GM19463 (cell line): ENCODE data around the gene SFXN1.
A peak's percentile ranks its signal among the peaks of the same experiment; 100 is the strongest.
"Not testable (repeated sequence)": the region's sequence is repeated elsewhere in the genome, so short reads cannot be mapped to it uniquely, and the experiment has no call there.

Source experiments
- ATAC-seq: cut with Tn5 transposase; IDR thresholded peaks from one replicate; pipeline ENCODE4 v1.9.1; 2021; ENCODE audit warnings: mild to moderate bottlenecking, moderate library complexity; ENCODE audit not compliant: unreplicated experiment

The SFXN1 gene

GRCh38 chr5:175478384-175479124 is at the start of gene SFXN1:
SFXN1 (plus strand) TSS chr5:175478560; CDS start chr5:175492104, 13,544 bp downstream.
- peak; percentile 84 for ATAC-seq

- ATAC-seq, result no peak
These were observed 43.6 kb upstream of the SFXN1 start for GRCh38 chr5:175434800-175435199.

GRCh38 chr5:175436359-175436758 is 42.0 kb upstream of the SFXN1 start:
- ATAC-seq, result no peak

- no peak for ATAC-seq
These were observed 40.0 kb upstream of the SFXN1 start for GRCh38 chr5:175438234-175438857.

- no peak for ATAC-seq
These were observed 34.8 kb upstream of the SFXN1 start for GRCh38 chr5:175443514-175444059.

GRCh38 chr5:175444060-175444904 is 34.1 kb upstream of the SFXN1 start, which contains the start of gene DRD1:
DRD1 (minus strand) TSS chr5:175444182; CDS start chr5:175443099, 1,083 bp downstream.
- no peak for ATAC-seq

GRCh38 chr5:175444905-175445456 is 33.4 kb upstream of the SFXN1 start:
- ATAC-seq, result no peak

GRCh38 chr5:175446378-175446777 is 32.0 kb upstream of the SFXN1 start:
- not testable (repeated sequence) for ATAC-seq

GRCh38 chr5:175447571-175447970 is 30.8 kb upstream of the SFXN1 start:
- no peak for ATAC-seq

- ATAC-seq, result no peak
These were observed 30.1 kb upstream of the SFXN1 start for GRCh38 chr5:175448276-175448675.

- ATAC-seq, result no peak
These were observed 26.2 kb upstream of the SFXN1 start for GRCh38 chr5:175452166-175452565.

GRCh38 chr5:175454338-175454737 is 24.0 kb upstream of the SFXN1 start:
- ATAC-seq, result not testable (repeated sequence)

GRCh38 chr5:175456105-175456742 is 22.1 kb upstream of the SFXN1 start:
- ATAC-seq, result no peak

GRCh38 chr5:175457466-175457865 is 20.9 kb upstream of the SFXN1 start:
- peak; percentile 94 for ATAC-seq

- ATAC-seq, result no peak
These were observed 18.2 kb upstream of the SFXN1 start for GRCh38 chr5:175460126-175460525.

- ATAC-seq, result no peak
These were observed 17.8 kb upstream of the SFXN1 start for GRCh38 chr5:175460552-175460951.

GRCh38 chr5:175461370-175461769 is 17.0 kb upstream of the SFXN1 start:
- no peak for ATAC-seq

GRCh38 chr5:175463641-175464040 is 14.7 kb upstream of the SFXN1 start:
- no peak for ATAC-seq

GRCh38 chr5:175464074-175464941 is 14.1 kb upstream of the SFXN1 start:
- peak; percentile 98 for ATAC-seq

- ATAC-seq, result no peak
These were observed 13.5 kb upstream of the SFXN1 start for GRCh38 chr5:175464942-175465233.
